Measurements from ENCODE around the gene C1QL2.

Gene C1QL2

DNA sequence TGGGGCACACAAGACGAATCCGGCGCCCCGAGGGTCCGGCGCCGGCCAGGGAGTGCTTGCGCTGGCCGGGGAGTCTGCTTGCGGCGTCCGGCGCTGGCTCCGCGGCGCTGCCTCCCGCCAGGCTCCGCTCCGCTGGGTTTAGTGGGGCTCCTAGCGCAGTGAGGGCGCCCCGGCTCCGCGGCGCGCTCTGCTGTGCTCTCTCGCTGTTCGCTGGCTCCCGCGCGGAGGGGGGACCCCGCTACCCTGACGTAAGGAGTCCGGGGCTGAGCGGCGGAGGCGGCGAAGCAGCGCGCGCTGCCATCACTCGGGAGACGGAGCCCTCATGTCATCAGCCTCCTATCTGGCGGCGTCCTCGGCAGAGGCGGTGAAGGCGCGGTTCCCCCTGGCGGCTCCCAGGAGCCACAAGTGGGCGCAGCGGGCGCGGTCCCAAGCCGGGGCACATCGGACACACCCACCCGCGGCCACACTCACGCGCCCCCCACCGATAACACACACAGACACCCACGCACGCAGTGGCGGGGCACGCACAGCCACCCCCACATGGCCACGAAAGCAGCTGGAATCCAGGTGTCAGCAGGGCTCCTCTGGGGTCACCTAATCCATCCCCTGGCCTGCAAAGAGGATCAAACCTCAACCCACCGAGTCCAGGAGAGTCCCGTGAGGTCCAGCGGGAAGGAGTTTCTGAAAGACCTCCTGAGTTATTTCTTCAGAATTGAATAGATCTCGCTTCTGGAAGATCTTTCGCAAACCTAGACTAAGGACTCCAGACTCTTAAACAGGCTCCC lies at the start of gene C1QL2:
C1QL2 (minus strand) TSS at position 189 of the 785 bp plus-strand sequence. CDS start 482 bp downstream, outside the sequence.
- DNase-seq (ENCODE audit: low read depth in 2 of 2) = no peak

DNA sequence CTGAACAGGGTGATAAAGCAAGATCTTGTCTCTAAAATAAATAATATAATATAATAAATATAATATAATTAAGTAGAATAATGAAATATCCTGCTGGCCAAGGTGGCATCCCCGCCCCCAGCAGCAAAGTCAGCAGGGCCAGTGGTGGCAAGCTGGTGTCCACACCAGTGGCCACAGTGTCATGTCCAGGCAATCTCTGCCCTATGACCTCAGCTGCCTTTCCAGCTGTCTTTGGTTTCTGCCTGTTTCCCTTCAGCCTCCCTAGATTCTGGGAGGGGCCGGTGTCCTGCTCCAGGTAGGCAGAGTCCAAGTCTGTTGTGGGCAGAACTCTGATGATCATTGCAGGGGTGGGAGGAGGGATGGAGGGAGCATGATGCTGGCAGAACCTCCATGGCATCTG lies 48.9 kb upstream of the C1QL2 start:
- DNase-seq (ENCODE audit: low read depth in 2 of 2) = no peak

DNA sequence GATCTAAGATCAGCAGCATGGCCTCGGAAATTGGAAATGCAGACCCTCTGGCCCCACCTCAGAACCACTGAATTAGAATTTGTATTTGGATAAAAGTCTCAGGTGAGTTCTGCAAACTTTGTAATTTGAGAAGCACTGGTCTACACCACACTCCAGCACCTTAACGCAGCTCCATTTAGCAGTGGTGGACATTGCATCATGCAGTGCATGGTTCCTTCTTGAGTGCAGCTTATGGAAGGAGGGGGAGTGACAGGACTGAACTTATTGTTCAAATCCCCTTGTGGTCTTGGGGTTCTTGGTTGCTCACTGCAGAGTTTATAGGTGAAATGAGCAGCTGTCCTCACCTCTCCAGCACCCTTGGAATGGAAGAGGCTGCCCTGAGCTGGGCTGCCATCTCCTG lies 47.6 kb upstream of the C1QL2 start:
- no peak for DNase-seq (ENCODE audit: low read depth in 2 of 2)

DNA sequence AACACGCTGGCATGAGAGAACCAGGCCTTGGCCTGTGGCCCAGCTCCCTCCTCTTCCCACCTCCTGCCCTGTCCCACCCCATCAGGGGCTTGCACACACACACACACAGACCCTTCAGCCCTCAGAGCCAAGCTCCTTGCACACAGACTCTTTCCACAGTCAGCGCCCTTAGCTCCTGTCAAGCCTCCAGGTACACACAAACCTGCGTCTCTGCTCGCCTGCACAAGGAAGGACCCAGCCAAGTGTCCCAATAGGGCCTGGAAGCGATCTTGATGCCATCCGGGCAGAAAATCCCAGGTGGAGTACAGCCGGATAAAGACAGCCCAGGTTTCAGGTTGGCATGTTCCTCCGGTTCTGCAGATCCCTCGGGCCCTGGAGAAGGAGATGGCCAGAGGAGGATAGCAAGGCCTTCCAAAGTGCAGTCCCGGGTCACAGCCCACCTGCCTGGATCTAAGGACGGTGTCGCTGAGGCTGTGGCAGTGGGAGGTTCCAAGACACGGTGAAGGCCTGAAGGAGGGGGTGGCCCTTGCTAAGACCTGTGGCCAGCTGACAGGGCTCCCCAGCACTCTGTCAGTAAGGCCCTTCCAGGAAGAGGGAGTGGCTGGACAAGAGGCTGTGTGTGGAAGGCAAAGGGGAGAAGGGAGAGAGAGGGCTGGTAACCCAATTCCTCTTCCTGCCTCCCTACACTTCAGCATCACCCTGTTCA lies 46.6 kb upstream of the C1QL2 start:
- DNase-seq (ENCODE audit: low read depth in 2 of 2) = no peak

DNA sequence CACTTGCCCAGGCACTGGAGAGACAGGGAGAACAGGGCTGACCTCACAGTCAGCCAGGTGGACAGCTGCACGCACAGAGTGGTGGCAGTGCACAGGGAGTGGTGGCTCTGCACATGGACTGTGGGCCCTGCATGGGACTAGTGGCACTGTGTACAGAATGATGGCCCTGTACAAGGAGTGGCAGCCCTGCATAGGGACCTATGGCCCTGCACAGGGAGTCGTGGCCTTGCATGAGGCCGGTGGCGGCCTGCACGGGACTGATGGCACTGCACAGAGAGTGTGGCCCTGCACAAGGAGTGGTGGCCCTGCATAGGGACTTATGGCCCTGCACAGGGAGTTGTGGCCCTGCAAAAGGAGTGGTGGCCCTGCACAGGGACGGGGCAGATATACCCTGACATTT lies 46.0 kb upstream of the C1QL2 start:
- DNase-seq (ENCODE audit: low read depth in 2 of 2) = no peak

DNA sequence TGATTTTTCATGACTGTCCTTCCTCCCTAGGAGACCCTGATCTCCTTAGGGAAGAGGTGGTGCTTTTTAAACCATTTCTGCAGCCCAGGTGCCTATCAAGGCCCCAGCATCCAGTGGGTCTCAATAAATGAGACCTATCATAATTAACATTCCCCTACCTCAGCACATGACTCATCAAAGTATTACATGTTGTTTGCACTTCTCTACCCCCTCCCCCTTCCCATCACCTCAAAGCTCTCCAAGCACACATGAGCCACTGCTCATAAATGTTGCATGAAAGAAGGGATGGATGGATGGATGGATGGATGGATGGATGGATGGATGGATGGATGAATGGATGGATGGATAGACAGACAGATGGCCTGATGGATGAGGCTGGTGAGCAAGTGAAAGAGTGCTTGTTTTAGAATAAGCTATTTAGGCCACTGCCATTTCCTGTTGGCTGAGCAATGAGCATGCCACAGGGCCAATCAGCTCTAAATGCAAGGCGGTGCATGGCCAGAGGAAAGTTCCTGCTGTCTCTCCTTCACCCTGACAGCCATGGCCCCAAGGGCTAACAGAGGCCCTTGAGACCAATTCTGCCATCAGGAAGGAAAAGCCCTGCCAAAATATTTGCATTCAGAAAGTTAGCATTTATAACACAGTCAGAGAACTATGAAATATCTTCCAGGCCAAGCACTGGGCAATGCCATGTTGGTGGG lies 44.2 kb upstream of the C1QL2 start:
- no peak for DNase-seq (ENCODE audit: low read depth in 2 of 2)

DNA sequence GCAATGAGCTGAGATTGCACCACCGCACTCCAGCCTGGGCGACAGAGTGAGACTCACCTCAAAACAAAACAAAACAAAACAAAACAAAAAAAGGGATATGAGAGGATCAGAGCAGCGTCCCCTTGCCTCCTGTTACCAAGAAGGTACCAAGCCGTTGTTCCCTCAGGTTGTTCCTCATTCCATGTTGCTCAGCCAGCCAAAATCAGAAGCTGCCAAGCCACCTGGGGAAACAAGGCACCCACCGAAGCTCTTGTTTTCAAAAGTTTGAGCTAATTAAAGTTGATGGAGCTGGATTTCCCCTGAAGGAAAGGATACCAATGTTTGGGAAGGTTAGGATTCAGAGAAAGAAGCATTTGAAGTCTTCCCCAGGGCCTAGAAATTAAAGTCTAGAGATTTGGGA lies 43.3 kb upstream of the C1QL2 start:
- DNase-seq (ENCODE audit: low read depth in 2 of 2) = no peak

DNA sequence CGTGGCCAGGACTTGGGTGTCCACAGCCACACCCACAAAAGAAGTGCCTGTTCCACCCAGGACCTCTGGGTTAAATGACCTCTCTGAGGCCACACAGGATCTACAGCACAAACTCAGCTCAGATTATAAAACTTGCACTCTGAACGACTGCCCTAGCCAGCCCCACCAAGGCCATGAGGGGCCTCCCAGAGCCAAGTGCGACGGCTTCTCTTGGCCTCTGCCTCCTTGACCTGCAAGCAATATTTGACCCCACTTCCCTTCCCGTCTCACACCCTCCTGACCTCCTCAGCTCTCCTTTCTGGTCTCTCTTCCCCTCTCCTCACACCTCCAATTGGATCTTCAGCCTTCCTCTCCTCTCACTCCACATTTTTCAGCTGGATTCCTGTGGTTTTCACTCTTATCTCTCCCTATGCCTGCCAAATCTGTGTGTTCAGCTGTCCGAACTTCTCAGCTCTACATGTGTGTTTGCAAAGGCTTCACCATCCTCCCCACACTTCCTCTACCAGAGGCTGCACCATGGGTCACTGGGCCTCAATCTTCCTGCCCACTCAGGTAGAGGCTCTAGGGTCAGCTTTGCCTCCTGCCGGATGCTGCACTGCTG lies 39.8 kb upstream of the C1QL2 start:
- DNase-seq (ENCODE audit: low read depth in 2 of 2) = no peak

DNA sequence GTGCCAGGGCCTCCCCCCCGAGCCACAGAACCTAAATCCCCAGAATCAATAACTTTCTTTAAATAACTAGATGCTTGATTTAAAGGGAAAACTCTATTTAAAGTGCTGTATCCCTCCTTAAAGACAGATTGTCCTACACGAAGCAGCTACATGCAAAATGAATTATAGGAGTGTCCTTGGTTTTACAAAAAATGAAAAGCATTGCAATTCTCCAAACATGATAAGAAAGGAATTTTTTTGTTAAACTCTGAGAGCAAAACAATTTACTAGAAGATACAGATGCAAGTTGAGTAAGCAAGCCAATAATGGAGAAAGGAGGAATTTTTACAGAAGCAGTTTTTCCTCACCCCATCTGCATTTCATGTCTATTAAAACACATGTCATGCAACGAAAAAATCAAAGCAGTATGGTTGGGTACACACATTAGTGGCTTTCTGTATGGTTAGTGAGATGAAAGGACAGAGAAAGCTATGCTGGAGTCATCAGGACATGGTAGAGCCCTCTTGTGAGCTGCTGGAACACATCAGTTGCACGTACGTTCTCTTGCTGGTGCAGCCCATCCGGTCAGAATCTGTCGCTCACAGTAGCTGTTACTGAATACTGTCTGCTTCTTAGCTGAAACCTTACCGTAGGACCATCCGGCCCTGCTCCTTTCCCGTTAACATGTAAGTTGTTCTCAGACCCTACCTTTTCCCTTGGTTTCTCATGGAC lies 39.1 kb upstream of the C1QL2 start:
- DNase-seq (ENCODE audit: low read depth in 2 of 2) = no peak

DNA sequence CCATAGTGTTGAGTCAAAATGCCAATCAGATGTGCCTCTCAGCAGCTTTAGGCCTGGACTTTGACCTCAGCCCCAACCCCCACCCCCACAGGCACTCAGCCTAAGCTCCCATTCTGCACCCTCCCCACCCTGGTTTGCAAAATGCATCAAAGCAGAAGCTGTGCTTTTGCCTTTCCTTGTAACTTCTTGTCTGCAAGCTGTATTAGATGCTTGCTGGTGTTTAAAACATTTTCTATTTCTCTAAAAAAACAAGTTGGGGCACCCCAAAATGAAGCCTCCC lies 38.5 kb upstream of the C1QL2 start:
- no peak for DNase-seq (ENCODE audit: low read depth in 2 of 2)

DNA sequence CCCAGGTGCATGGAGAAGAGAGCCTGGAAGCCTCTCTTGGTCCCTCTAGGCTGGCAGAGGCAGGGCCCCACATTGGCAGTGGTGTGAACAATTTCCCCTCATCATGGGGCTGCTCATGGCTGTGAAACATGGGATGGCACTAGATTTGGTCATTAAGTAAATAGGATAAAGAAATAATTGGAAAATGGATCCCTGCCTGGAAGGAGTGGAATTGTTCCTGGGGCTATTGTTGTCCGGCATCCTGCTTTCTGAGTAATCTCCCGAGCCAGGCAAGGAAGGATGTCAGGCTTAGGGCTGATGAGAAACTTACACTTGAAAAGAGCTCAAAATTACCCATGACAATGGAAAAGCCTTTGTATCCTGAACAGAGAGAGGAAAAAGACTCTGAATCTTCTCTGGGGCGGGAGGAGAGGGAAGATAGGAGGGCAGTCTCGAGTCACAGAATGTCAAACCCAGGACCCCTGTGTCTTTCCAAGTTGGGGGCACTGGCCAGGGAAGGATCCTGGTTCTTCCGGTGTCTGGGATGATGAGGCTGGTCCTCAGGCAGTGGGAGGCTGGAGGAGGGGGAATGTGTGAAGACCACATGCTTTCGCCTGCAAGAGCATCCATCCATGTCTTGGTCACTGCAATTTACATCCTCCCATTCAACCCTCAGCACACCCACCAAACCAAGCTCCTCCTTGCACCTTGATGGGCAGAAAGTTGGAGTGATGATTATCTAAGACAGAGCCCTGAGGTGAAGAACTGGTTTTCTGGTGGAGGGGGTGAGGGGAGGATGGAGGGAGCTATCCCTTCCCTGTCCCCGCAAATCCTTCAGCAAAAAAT lies 38.0 kb upstream of the C1QL2 start:
- DNase-seq (ENCODE audit: low read depth in 2 of 2) = no peak

DNA sequence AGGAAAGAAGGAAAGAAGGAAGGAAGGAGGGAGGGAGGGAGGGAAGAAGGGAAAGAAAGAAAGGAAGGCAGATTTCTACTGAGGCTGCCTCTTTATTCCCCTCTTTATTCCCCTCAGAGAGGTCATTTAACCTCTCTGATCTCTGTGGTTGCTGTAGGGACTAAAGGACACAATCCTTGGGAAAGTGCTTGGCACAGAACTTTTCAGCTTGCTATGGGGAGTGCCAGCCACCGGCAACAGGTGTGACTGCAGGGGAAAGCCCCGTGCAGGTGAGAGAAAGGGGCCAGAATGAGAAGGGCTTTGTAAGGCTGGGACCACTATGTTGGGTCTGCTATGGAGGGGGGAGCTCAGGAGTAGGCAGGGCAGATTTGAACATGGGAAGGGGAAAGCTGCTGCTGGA lies 37.3 kb upstream of the C1QL2 start:
- no peak for DNase-seq (ENCODE audit: low read depth in 2 of 2)

DNA sequence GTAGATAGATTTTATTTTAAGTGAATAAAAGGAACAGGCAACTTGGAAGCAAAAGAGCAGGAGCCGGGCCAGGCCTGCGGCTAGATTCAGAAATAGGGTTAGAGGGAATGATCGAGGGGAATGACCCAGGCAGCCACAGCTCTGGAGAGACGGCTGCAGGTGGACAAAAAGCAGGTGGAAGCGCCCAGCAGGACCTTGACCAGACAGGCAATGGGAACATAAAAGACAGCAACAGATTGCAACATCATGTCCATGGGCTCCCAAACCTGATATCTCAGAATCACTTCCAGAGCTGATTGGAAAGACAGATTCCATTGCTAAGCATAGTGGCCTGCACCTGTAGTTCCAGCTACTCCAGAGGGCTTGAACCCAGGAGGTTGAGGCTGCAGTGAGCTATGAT lies 36.5 kb upstream of the C1QL2 start:
- DNase-seq (ENCODE audit: low read depth in 2 of 2) = no peak

DNA sequence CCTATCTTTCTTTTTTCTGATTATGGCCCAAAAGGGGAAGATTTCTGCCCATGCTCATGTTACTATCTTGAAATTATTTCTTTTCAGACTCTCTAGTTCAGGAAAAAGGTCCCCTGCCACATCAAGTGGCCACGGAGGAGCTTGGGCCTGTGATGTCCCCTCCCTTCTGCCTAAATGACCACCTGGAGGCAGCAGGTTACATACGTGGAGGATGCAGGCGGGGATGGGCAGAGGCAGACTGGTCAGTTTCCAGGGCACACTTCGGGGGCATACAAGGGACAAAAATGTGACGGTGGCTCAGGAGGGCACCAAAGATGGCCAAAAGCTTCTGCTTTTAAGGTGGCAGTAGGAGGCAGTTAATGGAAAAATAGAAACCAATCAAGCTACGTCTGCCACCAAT lies 34.3 kb upstream of the C1QL2 start:
- no peak for DNase-seq (ENCODE audit: low read depth in 2 of 2)

DNA sequence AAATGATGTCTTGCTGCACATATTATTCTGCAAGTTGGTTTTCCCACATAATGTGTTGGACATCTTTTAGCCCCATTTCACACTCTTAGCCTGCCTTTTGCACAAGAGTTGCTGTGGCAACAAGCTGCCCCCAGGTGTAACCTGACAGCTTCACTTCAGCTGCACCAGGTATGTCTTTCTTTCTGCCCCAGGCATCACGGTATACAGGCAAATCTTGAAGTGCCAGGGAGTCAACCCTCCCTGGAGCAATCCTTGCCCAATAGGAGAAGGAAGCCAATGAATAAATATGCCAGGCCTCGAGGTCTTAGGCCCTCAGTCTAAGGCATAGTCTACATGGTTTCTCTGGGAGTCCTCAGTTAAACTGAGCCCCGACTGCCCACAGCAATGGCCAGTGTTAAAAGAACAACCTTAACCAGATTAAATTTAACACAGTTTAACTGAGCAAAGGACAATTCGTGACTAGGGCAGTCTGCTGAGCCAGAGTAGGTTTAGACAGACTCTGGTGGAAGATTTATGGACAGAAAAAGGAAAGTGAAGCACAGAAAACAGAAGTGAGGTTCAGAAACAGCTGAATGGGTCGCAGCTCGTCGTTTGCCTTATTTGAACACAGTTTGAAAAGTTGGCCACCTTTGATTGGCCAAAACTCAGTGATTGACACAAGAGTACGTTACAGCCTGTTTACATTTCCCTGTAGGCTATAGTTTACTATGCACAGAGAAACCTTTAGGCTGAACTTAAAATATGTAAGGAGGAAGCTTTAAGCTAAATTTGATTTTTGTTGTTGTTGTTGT lies 32.0 kb upstream of the C1QL2 start:
- no peak for DNase-seq (ENCODE audit: low read depth in 2 of 2)

DNA sequence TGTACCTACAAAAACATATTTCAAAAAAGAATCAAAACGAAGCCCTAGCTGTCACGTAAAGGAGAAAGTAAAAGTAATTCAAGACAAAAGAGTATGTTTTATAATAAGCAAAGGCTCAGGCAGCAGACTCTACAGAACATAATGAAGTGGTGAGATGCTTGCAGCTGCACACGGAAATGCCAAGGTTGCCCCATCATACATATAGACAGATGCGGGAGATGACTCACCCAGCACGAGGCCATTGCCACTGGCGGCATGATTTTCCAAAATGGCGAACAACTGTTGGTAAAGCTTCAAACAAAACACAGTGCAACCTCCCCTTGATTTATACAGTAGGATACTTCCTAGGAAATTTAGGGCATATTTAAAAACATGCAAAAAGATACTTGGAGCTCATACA lies 26.0 kb upstream of the C1QL2 start:
- no peak for DNase-seq (ENCODE audit: low read depth in 2 of 2)

DNA sequence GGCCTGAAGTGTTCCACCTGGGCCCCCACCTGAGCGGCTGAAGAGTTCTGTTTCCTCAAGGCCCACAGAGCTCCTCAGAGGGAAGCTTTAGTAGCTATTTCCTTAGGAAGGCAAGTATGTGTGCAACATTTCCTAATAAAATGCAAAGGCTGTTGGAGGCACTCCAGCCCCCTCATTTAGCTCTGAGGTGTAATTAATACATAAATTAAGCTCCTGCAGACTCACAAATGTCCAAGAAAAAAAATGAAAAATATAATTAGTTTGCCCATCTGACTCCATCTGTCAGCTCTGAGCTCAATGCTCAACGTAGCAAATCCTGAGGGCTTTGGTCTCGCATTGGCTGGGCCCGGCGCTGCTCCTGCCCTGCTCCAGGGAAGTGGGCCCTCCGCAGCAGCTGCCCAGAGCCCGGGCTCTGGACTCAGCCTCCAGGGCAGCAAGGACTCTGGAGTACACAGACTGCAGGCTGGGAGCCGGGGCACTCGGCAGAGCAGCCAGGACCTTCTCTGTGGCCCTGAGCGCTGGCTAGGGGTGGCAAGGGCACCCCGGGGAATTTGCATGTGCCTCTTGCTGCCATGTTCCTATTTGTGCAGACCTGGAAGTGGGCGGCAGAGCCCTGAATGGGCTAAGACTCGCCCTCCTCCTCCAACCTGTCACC lies 23.4 kb upstream of the C1QL2 start:
- no peak for DNase-seq (ENCODE audit: low read depth in 2 of 2)

DNA sequence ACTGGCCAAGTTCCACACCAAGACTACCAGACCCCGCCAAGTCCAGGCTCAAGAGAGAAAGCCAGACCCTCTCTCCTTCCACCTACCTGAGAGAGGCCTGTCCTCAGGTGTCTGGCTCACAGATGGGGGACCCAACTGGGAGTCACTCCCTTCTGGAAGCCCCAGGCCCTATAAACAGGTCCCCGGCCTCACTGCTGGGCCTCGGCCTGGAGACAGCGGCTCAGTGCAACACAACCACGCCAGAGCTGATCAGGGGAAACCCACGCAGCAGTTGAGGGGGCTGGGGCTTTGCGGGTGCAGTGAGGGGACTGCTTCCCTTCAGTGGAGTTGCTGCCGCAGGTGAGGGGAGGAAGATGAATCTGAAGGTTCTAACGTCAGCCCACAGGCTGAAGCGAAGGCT lies 22.8 kb upstream of the C1QL2 start:
- no peak for DNase-seq (ENCODE audit: low read depth in 2 of 2)

DNA sequence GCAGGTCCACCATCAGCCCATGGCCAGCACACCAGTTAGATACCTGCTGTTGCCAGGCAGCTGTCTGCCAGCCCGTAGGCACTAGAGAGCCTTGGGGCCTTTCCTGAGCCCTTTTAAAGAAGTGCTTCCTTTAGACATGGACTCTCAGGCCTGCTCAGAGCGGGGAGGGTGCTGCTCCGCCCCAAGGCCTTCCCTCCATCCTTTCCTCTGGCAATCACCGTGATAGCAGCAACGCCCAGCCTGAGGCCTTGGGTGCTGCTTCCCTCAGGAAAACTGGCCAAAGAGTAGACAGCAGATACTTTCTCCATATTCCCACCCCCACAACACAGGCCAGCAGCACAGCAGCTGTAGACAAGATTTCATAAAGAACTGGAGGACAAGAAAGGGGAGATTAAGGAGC lies 22.3 kb upstream of the C1QL2 start:
- no peak for DNase-seq (ENCODE audit: low read depth in 2 of 2)

DNA sequence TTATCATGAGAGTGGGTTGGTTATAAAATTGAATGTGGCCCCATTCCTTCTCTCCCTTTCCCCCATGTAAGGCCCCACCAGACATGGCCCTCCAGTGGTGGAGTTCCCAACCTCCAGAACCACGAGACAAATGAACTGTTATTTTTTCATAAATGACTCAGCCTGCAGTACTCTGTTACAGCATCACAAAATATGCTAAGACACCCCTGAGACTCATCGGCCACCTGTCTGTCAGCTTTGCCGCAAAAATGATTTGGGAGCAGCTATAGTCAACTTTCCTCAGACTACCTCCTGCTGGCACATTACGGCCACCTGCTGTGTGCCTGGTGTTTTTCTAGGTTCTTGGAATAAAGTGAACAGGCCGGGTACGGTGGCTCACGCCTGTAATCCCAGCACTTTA lies 21.4 kb upstream of the C1QL2 start:
- no peak for DNase-seq (ENCODE audit: low read depth in 2 of 2)

Data from stimulated activated CD8-positive, alpha-beta memory T cell treated with anti-CD3 and anti-CD28 coated beads, Interleukin-15, amount 100 ng/mL, for 4 hours (primary cell).